Trophoblast cell (in vitro differentiated cells and primary cell): ENCODE data around the gene AGPS.

Experiments
- DNase-seq, 2 donors: peaks; one replicate each; pipeline ENCODE4 v3.0.0-alpha.2; 2016
- H2AFZ ChIP-seq: 2 replicates; pipeline ENCODE4 v1.6.1; 2013; ENCODE audit warnings: low read length, moderate library complexity, mild to moderate bottlenecking; ENCODE audit not compliant: insufficient read depth, poor library complexity
- H2AK5ac ChIP-seq: 2 replicates; pipeline ENCODE4 v1.6.1; 2013; ENCODE audit warnings: mild to moderate bottlenecking, low read length
- H2BK120ac ChIP-seq: 2 replicates; pipeline ENCODE4 v1.6.1; 2013; ENCODE audit warnings: low read length, mild to moderate bottlenecking, moderate library complexity; ENCODE audit not compliant: insufficient read depth, poor library complexity
- H2BK12ac ChIP-seq: 2 replicates; pipeline ENCODE4 v1.6.1; 2013; ENCODE audit warnings: mild to moderate bottlenecking, low read length, moderate library complexity
- H2BK5ac ChIP-seq: 2 replicates; pipeline ENCODE4 v1.6.1; 2013; ENCODE audit warnings: low read length, low read depth, moderate library complexity, mild to moderate bottlenecking; ENCODE audit not compliant: poor library complexity
- H3K14ac ChIP-seq: 2 replicates; pipeline ENCODE4 v1.6.1; 2013; ENCODE audit warnings: mild to moderate bottlenecking, low read length
- H3K18ac ChIP-seq: 2 replicates; pipeline ENCODE4 v1.6.1; 2013; ENCODE audit warnings: mild to moderate bottlenecking, low read length
- H3K23ac ChIP-seq: 2 replicates; pipeline ENCODE4 v1.6.1; 2013; ENCODE audit warnings: low read length
- H3K27ac ChIP-seq: 2 replicates; pipeline ENCODE4 v1.5.1; 2013; ENCODE audit warnings: low read depth, mild to moderate bottlenecking, inconsistent platforms, low read length, moderate library complexity
- H3K27me3 ChIP-seq: 2 replicates; pipeline ENCODE4 v1.6.1; 2013; ENCODE audit warnings: inconsistent platforms, mild to moderate bottlenecking, low read length, moderate library complexity; ENCODE audit not compliant: insufficient read depth
- H3K36me3 ChIP-seq, 2 experiments: 1 replicate in 1 of 2; 2 replicates in 1 of 2; pipeline ENCODE4 v1.6.1; 2013; ENCODE audit warnings: low read length in 2 of 2, mild to moderate bottlenecking in 2 of 2, moderate library complexity in 1 of 2; ENCODE audit not compliant: insufficient read depth in 2 of 2, control insufficient read depth in 1 of 2
- H3K4ac ChIP-seq: 2 replicates; pipeline ENCODE4 v1.6.1; 2013; ENCODE audit warnings: low read depth, mild to moderate bottlenecking, low read length, moderate library complexity
- H3K4me1 ChIP-seq, 2 experiments: 1 replicate in 1 of 2; 2 replicates in 1 of 2; pipeline ENCODE4 v1.6.1; 2013; ENCODE audit warnings: low read length in 2 of 2, mild to moderate bottlenecking in 2 of 2, moderate library complexity in 1 of 2; ENCODE audit not compliant: insufficient read depth in 2 of 2, control insufficient read depth in 1 of 2
- H3K4me2 ChIP-seq: 2 replicates; pipeline ENCODE4 v1.6.1; 2013; ENCODE audit warnings: inconsistent platforms, mild to moderate bottlenecking, low read length, moderate library complexity
- H3K4me3 ChIP-seq: 2 replicates; pipeline ENCODE4 v1.5.1; 2013; ENCODE audit warnings: mild to moderate bottlenecking, low read depth, low read length, inconsistent platforms
- H3K79me1 ChIP-seq: one replicate; pipeline ENCODE4 v1.6.1; 2013; ENCODE audit warnings: low read length
- H3K79me2 ChIP-seq: 2 replicates; pipeline ENCODE4 v1.6.1; 2013; ENCODE audit warnings: low read length, mild to moderate bottlenecking; ENCODE audit not compliant: control insufficient read depth, insufficient read depth, poor library complexity
- H3K9ac ChIP-seq: 2 replicates; pipeline ENCODE4 v1.6.1; 2013; ENCODE audit warnings: mild to moderate bottlenecking, low read length
- H3K9me3 ChIP-seq: 2 replicates; pipeline ENCODE4 v1.6.1; 2013; ENCODE audit warnings: low read depth, mild to moderate bottlenecking, control low read depth, inconsistent platforms, low read length; ENCODE audit not compliant: insufficient read depth
- H4K12ac ChIP-seq: 2 replicates; pipeline ENCODE4 v1.6.1; 2013; ENCODE audit warnings: low read depth, mild to moderate bottlenecking, low read length, moderate library complexity
- H4K8ac ChIP-seq: 2 replicates; pipeline ENCODE4 v1.6.1; 2013; ENCODE audit warnings: low read depth, mild to moderate bottlenecking, low read length, moderate library complexity
- H4K91ac ChIP-seq: one replicate; pipeline ENCODE4 v1.6.1; 2013; ENCODE audit warnings: low read depth, mild to moderate bottlenecking, low read length, moderate library complexity
- WGBS: extraction: QIAGEN DNeasy Blood & Tissue Kit; methylation state at CpG from one replicate; pipeline ENCODE4 v1.1.7; 2013; ENCODE audit warnings: missing lambda C conversion rate; ENCODE audit not compliant: insufficient read length, insufficient coverage; ENCODE audit errors: extremely low coverage; 5-methylcytosine and 5-hydroxymethylcytosine counted together

AGPS gene

GRCh38 chr2:177543007-177543760 lies 150.6 kb downstream of the AGPS start:
- Histone ChIP-seq H2AK5ac (no peak overlapping the region), H3K9ac (no peak overlapping the region), H3K4ac (no peak overlapping the region), H2AFZ (no peak overlapping the region), H3K4me3 (no peak overlapping the region), H3K9me3 (peaks cover 4% of the 10 kb centered on the region), H3K27me3 (no peaks in the 10 kb centered on the region), H2BK5ac (no peak overlapping the region), H3K79me2 (no peaks in the 10 kb centered on the region), H2BK120ac (no peak overlapping the region), H3K27ac (no peak overlapping the region), H3K18ac (no peak overlapping the region), H3K14ac (no peak overlapping the region), H4K12ac (no peak overlapping the region), H3K4me1 (no peaks in the 10 kb centered on the region), H4K8ac (no peak overlapping the region), H3K36me3 (no peaks in the 10 kb centered on the region), H3K23ac (no peak overlapping the region), H2BK12ac (no peak overlapping the region), H3K4me2 (no peak overlapping the region), H3K79me1 (no peaks in the 10 kb centered on the region), H4K91ac (no peak overlapping the region)
- no peak for DNase-seq
- WGBS, result no CpG with 5 or more reads among the region's 6 CpGs

- Histone ChIP-seq H3K9me3 (peaks cover 4% of the 10 kb centered on the region), H3K9ac (no peak overlapping the region), H3K27me3 (no peaks in the 10 kb centered on the region), H2BK120ac (no peak overlapping the region), H3K4me3 (no peak overlapping the region), H3K14ac (no peak overlapping the region), H3K4ac (no peak overlapping the region), H4K12ac (no peak overlapping the region), H3K18ac (no peak overlapping the region), H2AK5ac (no peak overlapping the region), H3K79me1 (no peaks in the 10 kb centered on the region), H3K79me2 (no peaks in the 10 kb centered on the region), H3K27ac (no peak overlapping the region), H3K4me2 (no peak overlapping the region), H3K36me3 (no peaks in the 10 kb centered on the region), H4K8ac (no peak overlapping the region), H3K23ac (no peak overlapping the region), H4K91ac (no peak overlapping the region), H2AFZ (no peak overlapping the region), H2BK12ac (no peak overlapping the region), H3K4me1 (no peaks in the 10 kb centered on the region), H2BK5ac (no peak overlapping the region)
- no peak for DNase-seq
- no CpG with 5 or more reads among the region's 3 CpGs for WGBS
Measured at GRCh38 chr2:177545143-177545542, 152.6 kb downstream of the AGPS start.

GRCh38 chr2:177545981-177546585 lies 153.5 kb downstream of the AGPS start:
- no peak overlapping the region for H3K4me3 ChIP-seq
- no peak overlapping the region for H3K18ac ChIP-seq
- H3K14ac ChIP-seq, result no peak overlapping the region
- no peak overlapping the region for H3K27ac ChIP-seq
- no peak overlapping the region for H4K12ac ChIP-seq
- no peaks in the 10 kb centered on the region for H3K36me3 ChIP-seq
- no peaks in the 10 kb centered on the region for H3K79me2 ChIP-seq
- WGBS, result no CpG with 5 or more reads among the region's 10 CpGs
- H3K79me1 ChIP-seq, result no peaks in the 10 kb centered on the region
- no peaks in the 10 kb centered on the region for H3K4me1 ChIP-seq
- no peak overlapping the region for H3K4ac ChIP-seq
- no peak overlapping the region for H2BK5ac ChIP-seq
- H2AFZ ChIP-seq, result no peak overlapping the region
- H2AK5ac ChIP-seq, result no peak overlapping the region
- H3K23ac ChIP-seq, result no peak overlapping the region
- H3K4me2 ChIP-seq, result no peak overlapping the region
- no peak overlapping the region for H3K9ac ChIP-seq
- H4K91ac ChIP-seq, result no peak overlapping the region
- H3K27me3 ChIP-seq, result no peaks in the 10 kb centered on the region
- peaks cover 4% of the 10 kb centered on the region for H3K9me3 ChIP-seq
- no peak overlapping the region for H2BK12ac ChIP-seq
- no peak overlapping the region for H4K8ac ChIP-seq
- H2BK120ac ChIP-seq, result no peak overlapping the region
- DNase-seq, result no peak

GRCh38 chr2:177547122-177547521 lies 154.5 kb downstream of the AGPS start:
- Histone ChIP-seq H2BK12ac (no peak overlapping the region), H4K12ac (no peak overlapping the region), H3K4me2 (no peak overlapping the region), H3K4me1 (peaks cover 3% of the 10 kb centered on the region in 2 experiments), H4K8ac (no peak overlapping the region), H3K9ac (no peak overlapping the region), H4K91ac (no peak overlapping the region), H3K4ac (no peak overlapping the region), H2AFZ (no peak overlapping the region), H3K27me3 (no peaks in the 10 kb centered on the region), H3K18ac (no peak overlapping the region), H2AK5ac (no peak overlapping the region), H2BK5ac (no peak overlapping the region), H3K79me1 (no peaks in the 10 kb centered on the region), H3K14ac (no peak overlapping the region), H3K23ac (no peak overlapping the region), H2BK120ac (no peak overlapping the region), H3K27ac (no peak overlapping the region), H3K36me3 (no peaks in the 10 kb centered on the region), H3K79me2 (no peaks in the 10 kb centered on the region), H3K4me3 (no peak overlapping the region), H3K9me3 (peaks cover 4% of the 10 kb centered on the region)
- DNase-seq, result no peak
